H1 (cell line): ENCODE measurements around the gene ZSWIM7. TPM values are rescaled to one million over a fixed set of nuclear protein-coding genes. Genes with fewer than 3 reads are reported as not detected.

Experiments used
- CTCF ChIA-PET: fragments of 300-600 bp; sonication (Branson Sonifier 250); formaldehyde crosslinking; loops from one replicate; lab custom pipeline; 2021; ENCODE audit not compliant: partially characterized antibody; lab: Charles Lee
- POLR2A ChIA-PET: fragments of 300-600 bp; sonication (Branson Sonifier 250); formaldehyde crosslinking; loops from one replicate; lab custom pipeline; 2021; ENCODE audit warnings: inconsistent platforms; ENCODE audit not compliant: partially characterized antibody; lab: Charles Lee
- DNase-seq, 2 experiments: peaks; one replicate each; pipeline versions ENCODE4 v3.0.0 to v3.0.0-alpha.2; 2010 to 2022; ENCODE audit warnings: low spot score in 2 of 2, low read depth in 1 of 2, mixed read lengths in 1 of 2
- FAIRE-seq: peaks from 2 replicates; lab custom pipeline; 2011; peaks lifted over from hg19 to GRCh38; lab: Jason Lieb, UNC
- H2AFZ ChIP-seq: 2 replicates; pipeline ENCODE4 v1.8.1; 2012; ENCODE audit warnings: low read length, inconsistent platforms
- H2AK5ac ChIP-seq: 2 replicates; pipeline ENCODE4 v1.6.1; 2013; ENCODE audit warnings: low read depth, low read length
- H2BK120ac ChIP-seq: replicated peaks from 2 replicates; pipeline ENCODE3; 2013; ENCODE audit warnings: low read depth, low read length, inconsistent platforms
- H2BK12ac ChIP-seq: 2 replicates; pipeline ENCODE4 v1.6.1; 2013; ENCODE audit warnings: low read depth, low read length
- H2BK15ac ChIP-seq: 2 replicates; pipeline ENCODE4 v1.6.1; 2013; ENCODE audit warnings: low read length
- H2BK20ac ChIP-seq: 2 replicates; pipeline ENCODE4 v1.6.1; 2013; ENCODE audit warnings: low read length
- H2BK5ac ChIP-seq: 2 replicates; pipeline ENCODE4 v1.6.1; 2013; ENCODE audit warnings: low read depth, low read length
- H3K14ac ChIP-seq: 2 replicates; pipeline ENCODE4 v1.6.1; 2013; ENCODE audit warnings: inconsistent platforms; ENCODE audit not compliant: insufficient read length
- H3K18ac ChIP-seq: 2 replicates; pipeline ENCODE4 v1.6.1; 2013; ENCODE audit warnings: low read length; ENCODE audit errors: extremely low read depth
- H3K23ac ChIP-seq: 2 replicates; pipeline ENCODE4 v1.6.1; 2013; ENCODE audit warnings: inconsistent platforms; ENCODE audit not compliant: insufficient read length
- H3K23me2 ChIP-seq: 2 replicates; pipeline ENCODE4 v1.6.1; 2013; ENCODE audit warnings: low read depth, low read length
- H3K27ac ChIP-seq: 2 replicates; pipeline ENCODE4 v1.6.1; 2011; ENCODE audit warnings: low read depth, low read length, inconsistent platforms
- H3K27me3 ChIP-seq, 4 experiments: replicated peaks in 1 of 4; 1 replicate in 1 of 4; 2 replicates in 3 of 4; pipeline versions ENCODE4 v1.6.1 to v1.8.1; 2011 to 2013; ENCODE audit warnings: low read length in 3 of 4, mild to moderate bottlenecking in 3 of 4, inconsistent platforms in 2 of 4, mixed read lengths in 2 of 4, moderate library complexity in 1 of 4; ENCODE audit not compliant: control insufficient read depth in 3 of 4, insufficient read depth in 3 of 4; ENCODE audit errors: extremely low read depth in 1 of 4
- H3K36me3 ChIP-seq, 4 experiments: 2 replicates each; pipeline versions ENCODE4 v1.6.1 to v1.8.1; 2011 to 2013; ENCODE audit warnings: mild to moderate bottlenecking in 4 of 4, low read length in 3 of 4, moderate library complexity in 2 of 4, control low read depth in 1 of 4, inconsistent platforms in 1 of 4; ENCODE audit not compliant: insufficient read depth in 4 of 4, control insufficient read depth in 2 of 4
- H3K4ac ChIP-seq: replicated peaks from 2 replicates; pipeline ENCODE3; 2013; ENCODE audit warnings: low read length, low read depth, mixed read lengths, inconsistent platforms; ENCODE audit not compliant: insufficient read length
- H3K4me1 ChIP-seq, 4 experiments: replicated peaks in 1 of 4; 1 replicate in 1 of 4; 2 replicates in 3 of 4; pipeline versions ENCODE4 v1.6.1 to v1.8.1; 2011 to 2013; ENCODE audit warnings: low read length in 3 of 4, inconsistent platforms in 2 of 4, mixed read lengths in 1 of 4; ENCODE audit not compliant: insufficient read depth in 4 of 4, control insufficient read depth in 3 of 4
- H3K4me2 ChIP-seq, 2 experiments: 2 replicates each; pipeline versions ENCODE4 v1.6.1 to v1.8.1; 2011 to 2013; ENCODE audit warnings: low read depth in 2 of 2, low read length in 2 of 2, control low read depth in 1 of 2, inconsistent platforms in 1 of 2, mild to moderate bottlenecking in 1 of 2; ENCODE audit not compliant: insufficient read depth in 1 of 2
- H3K4me3 ChIP-seq, 4 experiments: fragments of 200-600, 300-600 bp in 1 of 4; sonication (generic), shearing (Covaris generic), sonication (Bioruptor Twin) in 1 of 4; 2 replicates each; pipeline versions ENCODE4 v1.5.1 to v1.8.1; 2011 to 2016; ENCODE audit warnings: low read length in 4 of 4, low read depth in 3 of 4, control low read depth in 2 of 4, inconsistent platforms in 2 of 4, mild to moderate bottlenecking in 2 of 4, mixed read lengths in 1 of 4, moderate library complexity in 1 of 4; ENCODE audit not compliant: insufficient read depth in 2 of 4; ENCODE audit errors: extremely low read depth in 1 of 4
- H3K56ac ChIP-seq: replicated peaks from 2 replicates; pipeline ENCODE3; 2013; ENCODE audit warnings: low read depth, mild to moderate bottlenecking, mixed read lengths, low read length, inconsistent platforms; ENCODE audit not compliant: insufficient read length
- H3K79me1 ChIP-seq: 2 replicates; pipeline ENCODE4 v1.6.1; 2013; ENCODE audit warnings: low read depth, low read length, control low read depth
- H3K79me2 ChIP-seq, 2 experiments: 2 replicates each; pipeline versions ENCODE4 v1.6.1 to v1.8.1; 2012 to 2013; ENCODE audit warnings: low read length in 2 of 2, mild to moderate bottlenecking in 2 of 2, inconsistent platforms in 1 of 2; ENCODE audit not compliant: insufficient read depth in 2 of 2, control insufficient read depth in 1 of 2
- H3K9ac ChIP-seq, 4 experiments: replicated peaks in 1 of 4; 1 replicate in 1 of 4; 2 replicates in 3 of 4; pipeline versions ENCODE4 v1.6.1 to v1.8.1; 2011 to 2013; ENCODE audit warnings: low read depth in 3 of 4, low read length in 3 of 4, control low read depth in 2 of 4, mild to moderate bottlenecking in 2 of 4, moderate library complexity in 2 of 4, inconsistent platforms in 1 of 4; ENCODE audit errors: extremely low read depth in 1 of 4
- H3K9me3 ChIP-seq, 2 experiments: 2 replicates each; pipeline versions ENCODE4 v1.6.1 to v1.8.1; 2012 to 2013; ENCODE audit warnings: mild to moderate bottlenecking in 2 of 2, moderate library complexity in 2 of 2, control low read depth in 1 of 2, inconsistent platforms in 1 of 2, low read depth in 1 of 2, low read length in 1 of 2, mixed read lengths in 1 of 2; ENCODE audit not compliant: insufficient read depth in 2 of 2
- H4K20me1 ChIP-seq, 2 experiments: replicated peaks in 1 of 2; 2 replicates each; pipeline versions ENCODE3 to v1.8.1; 2011 to 2013; ENCODE audit warnings: inconsistent platforms in 2 of 2, low read length in 2 of 2, mild to moderate bottlenecking in 1 of 2; ENCODE audit not compliant: insufficient read depth in 2 of 2, control insufficient read depth in 1 of 2
- H4K5ac ChIP-seq: 2 replicates; pipeline ENCODE4 v1.6.1; 2013; ENCODE audit warnings: low read length, low read depth, mixed read lengths, inconsistent platforms; ENCODE audit not compliant: insufficient read length
- H4K8ac ChIP-seq: 2 replicates; pipeline ENCODE4 v1.8.0; 2013; ENCODE audit warnings: mild to moderate bottlenecking, moderate library complexity, low read length, inconsistent platforms; ENCODE audit not compliant: insufficient read depth; ENCODE audit errors: extremely low read depth
- H4K91ac ChIP-seq: replicated peaks from 2 replicates; pipeline ENCODE3; 2013; ENCODE audit warnings: low read length, mixed read lengths, inconsistent platforms; ENCODE audit not compliant: insufficient read length
- BCL11A ChIP-seq, 2 experiments: IDR thresholded peaks; one replicate each; pipeline ENCODE4 v1.6.1; 2011; ENCODE audit warnings: low read depth in 2 of 2, low read length in 2 of 2, mild to moderate bottlenecking in 2 of 2
- CBX5 ChIP-seq: fragments of 300-800, 300-1000 bp; sonication (generic); IDR thresholded peaks from 2 replicates; pipeline ENCODE4 v1.7.1; 2016; ENCODE audit warnings: antibody characterized with exemption, low read length, low read depth
- CBX8 ChIP-seq: fragments of 300-800, 300-1000 bp; sonication (generic); IDR thresholded peaks from 2 replicates; pipeline ENCODE4 v1.7.1; 2016; ENCODE audit warnings: low read depth, low read length, borderline replicate concordance
- CHD2 ChIP-seq: IDR thresholded peaks from 2 replicates; pipeline ENCODE4 v1.6.1; 2012; ENCODE audit warnings: low read length, improper control_type of control experiment
- GTF2F1 ChIP-seq: IDR thresholded peaks from 2 replicates; pipeline ENCODE4 v1.6.1; 2012; ENCODE audit warnings: low read depth, low read length, improper control_type of control experiment, borderline replicate concordance
- HDAC6 ChIP-seq: IDR thresholded peaks from one replicate; pipeline ENCODE4 v1.7.1; 2012; ENCODE audit warnings: low read depth, mild to moderate bottlenecking, inconsistent platforms, low read length, moderate library complexity
- KDM4A ChIP-seq: IDR thresholded peaks from one replicate; pipeline ENCODE4 v1.7.1; 2012; ENCODE audit warnings: low read depth, mild to moderate bottlenecking, moderate library complexity, low read length, inconsistent platforms; ENCODE audit not compliant: severe bottlenecking
- MAFK ChIP-seq: IDR thresholded peaks from 2 replicates; pipeline ENCODE4 v1.6.1; 2012; ENCODE audit warnings: low read depth, mild to moderate bottlenecking, improper control_type of control experiment, low read length
- POLR2AphosphoS5 ChIP-seq: IDR thresholded peaks from 2 replicates; pipeline ENCODE4 v1.6.1; 2011; ENCODE audit warnings: low read depth, low read length
- RBBP5 ChIP-seq: IDR thresholded peaks from 2 replicates; pipeline ENCODE4 v1.7.1; 2012; ENCODE audit warnings: low read depth, mild to moderate bottlenecking, inconsistent platforms, low read length, moderate library complexity, borderline replicate concordance
- TAF7 ChIP-seq: optimal IDR thresholded peaks from 2 replicates; pipeline ENCODE3; 2011; ENCODE audit warnings: low read depth, mild to moderate bottlenecking, inconsistent platforms, low read length, moderate library complexity, borderline replicate concordance
- WGBS, 2 experiments: shearing (Covaris generic) in 1 of 2; methylation state at CpG; one replicate each; pipeline versions ENCODE4 v1.1.6 to v1.1.7; 2013 to 2015; ENCODE audit warnings: low lambda C conversion rate in 2 of 2, mixed read lengths in 2 of 2, inconsistent platforms in 1 of 2, low coverage in 1 of 2, missing lambda C conversion rate in 1 of 2; ENCODE audit not compliant: insufficient replicate concordance in 2 of 2, insufficient coverage in 1 of 2, insufficient read length in 1 of 2; ENCODE audit errors: extremely low coverage in 1 of 2, missing lambda C conversion rate in 1 of 2; 5-methylcytosine and 5-hydroxymethylcytosine counted together
- polyA plus RNA-seq, 7 experiments: library from polyadenylated mRNA; depleted of rRNA in 3 of 7; stranded (reverse) in 5 of 7; unstranded in 2 of 7; fragments of >200 nt in 5 of 7; fragments of 200-250 nt in 2 of 7; gene quantifications; 1 replicate in 5 of 7; 2 replicates in 1 of 7; 4 replicates in 1 of 7; pipeline versions ENCODE4 v1.2.1 to v1.2.3, GENCODE V29; 2011 to 2013; ENCODE audit warnings: missing spikeins in 2 of 7, mixed read lengths in 2 of 7
- total RNA-seq: library from RNA; stranded (reverse); fragmentation: NEBNext Ultra II Directional; extraction: Animal tissue kit (Norgen Biotek cat#: 25700); gene quantifications from 2 replicates; pipeline ENCODE4 v1.2.1, GENCODE V29; 2021
- TF ChIP-seq, protein P1 (sequence below): IDR thresholded peaks from 2 replicates; pipeline ENCODE4 v1.6.1; 2011; ENCODE audit warnings: low read length, improper control_type of control experiment
- TF ChIP-seq, protein P2 (sequence below): IDR thresholded peaks from 2 replicates; pipeline ENCODE4 v1.6.1; 2012; ENCODE audit warnings: inconsistent platforms

Gene ZSWIM7
- total and polyA plus RNA-seq, 2 of the 8 experiments (the other 6 are each of a cell fraction or from before 2014, with no cell fraction given), result 39.3 to 57.7 TPM

DNA sequence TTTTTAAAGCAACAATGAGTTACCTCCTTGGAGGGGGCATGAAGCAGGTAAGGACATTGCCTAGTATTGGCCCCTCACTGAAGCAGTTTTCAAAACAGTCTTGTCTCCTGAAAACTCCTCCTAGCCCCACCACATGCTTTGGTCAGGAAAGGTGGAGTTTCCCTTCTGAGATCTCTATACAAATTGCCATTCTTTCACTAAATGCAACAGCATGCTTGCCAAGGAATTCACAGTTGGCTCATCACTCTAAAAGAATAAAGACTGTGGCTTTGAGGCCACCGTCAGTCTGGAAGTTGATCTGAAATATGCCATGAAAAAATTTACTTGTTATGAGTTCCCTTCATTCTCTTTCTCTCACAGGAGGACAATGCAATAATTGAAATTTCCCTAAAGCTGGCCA, 4.3 kb upstream of the ZSWIM7 start:
- H3K9ac ChIP-seq, result no peak overlapping the region
- H4K91ac ChIP-seq, result no peak overlapping the region
- H3K79me1 ChIP-seq, result peaks cover 8% of the 10 kb centered on the region
- H4K20me1 ChIP-seq, result peaks cover 3 to 6% of the 10 kb centered on the region in 2 experiments
- whole genome bisulfite sequencing, 2 experiments, result 88% methylated on average over 1 of the region's 1 CpG; no CpG with 5 or more reads in 1 of the 2 experiments
- H3K4me3 ChIP-seq, result no peak overlapping the region
- no peak overlapping the region for H2BK15ac ChIP-seq
- H2AK5ac ChIP-seq, result no peak overlapping the region
- no peak overlapping the region for H3K56ac ChIP-seq
- CTCF ChIA-PET, result no interaction called here
- H3K4me2 ChIP-seq, result no peak overlapping the region
- no peak overlapping the region for H3K18ac ChIP-seq
- no peak overlapping the region for H2AFZ ChIP-seq
- no peak overlapping the region for H3K4ac ChIP-seq
- H2BK12ac ChIP-seq, result no peak overlapping the region
- H3K14ac ChIP-seq, result no peak overlapping the region
- peaks cover 10 to 29% of the 10 kb centered on the region in 2 experiments for H3K79me2 ChIP-seq
- H3K27me3 ChIP-seq, result no peaks in the 10 kb centered on the region
- no peak overlapping the region for H4K5ac ChIP-seq
- H4K8ac ChIP-seq, result no peak overlapping the region
- peaks cover 41 to 76% (median 67%) of the 10 kb centered on the region in 4 experiments for H3K36me3 ChIP-seq
- no peak overlapping the region for H3K23ac ChIP-seq
- peaks cover 4% of the 10 kb centered on the region for H3K23me2 ChIP-seq
- POLR2A ChIA-PET, result no interaction called here
- no peak overlapping the region for H2BK120ac ChIP-seq
- no peak overlapping the region for H2BK20ac ChIP-seq
- no peak overlapping the region for H3K27ac ChIP-seq
- no peaks in the 10 kb centered on the region; a peak in 2 of 4 replicates for H3K9me3 ChIP-seq
- peaks cover 0 to 6% (median 2%) of the 10 kb centered on the region in 4 experiments; a peak in 3 of 7 replicates for H3K4me1 ChIP-seq
- FAIRE-seq (no peak), DNase-seq (no peak)
- no peak overlapping the region for H2BK5ac ChIP-seq
- TF ChIP-seq CBX5 (no peak), BCL11A (IDR thresholded peaks at IDR 0.05; ENCODE audit: low read depth in 2 of 2, low read length in 2 of 2) (no peak), TAF7 (no peak), KDM4A (no peak), HDAC6 (no peak), RBBP5 (no peak), GTF2F1 (no peak), CBX8 (no peak), CHD2 (no peak), POLR2AphosphoS5 (no peak), MAFK (no peak)
- TF ChIP-seq, protein P1, sequence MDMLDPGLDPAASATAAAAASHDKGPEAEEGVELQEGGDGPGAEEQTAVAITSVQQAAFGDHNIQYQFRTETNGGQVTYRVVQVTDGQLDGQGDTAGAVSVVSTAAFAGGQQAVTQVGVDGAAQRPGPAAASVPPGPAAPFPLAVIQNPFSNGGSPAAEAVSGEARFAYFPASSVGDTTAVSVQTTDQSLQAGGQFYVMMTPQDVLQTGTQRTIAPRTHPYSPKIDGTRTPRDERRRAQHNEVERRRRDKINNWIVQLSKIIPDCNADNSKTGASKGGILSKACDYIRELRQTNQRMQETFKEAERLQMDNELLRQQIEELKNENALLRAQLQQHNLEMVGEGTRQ, result no peak
- TF ChIP-seq, protein P2, sequence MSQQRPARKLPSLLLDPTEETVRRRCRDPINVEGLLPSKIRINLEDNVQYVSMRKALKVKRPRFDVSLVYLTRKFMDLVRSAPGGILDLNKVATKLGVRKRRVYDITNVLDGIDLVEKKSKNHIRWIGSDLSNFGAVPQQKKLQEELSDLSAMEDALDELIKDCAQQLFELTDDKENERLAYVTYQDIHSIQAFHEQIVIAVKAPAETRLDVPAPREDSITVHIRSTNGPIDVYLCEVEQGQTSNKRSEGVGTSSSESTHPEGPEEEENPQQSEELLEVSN, result no peak
